GM18511 (cell line): ENCODE data around the gene TMC8.
"Not testable (repeated sequence)": the region's sequence is repeated elsewhere in the genome, so short reads cannot be mapped to it uniquely, and the experiment has no call there.

Source experiments
- ATAC-seq: cut with Tn5 transposase; IDR thresholded peaks from one replicate; pipeline ENCODE4 v1.9.1; 2021; ENCODE audit warnings: mild to moderate bottlenecking, moderate library complexity; ENCODE audit not compliant: unreplicated experiment

TMC8 gene, protein sequence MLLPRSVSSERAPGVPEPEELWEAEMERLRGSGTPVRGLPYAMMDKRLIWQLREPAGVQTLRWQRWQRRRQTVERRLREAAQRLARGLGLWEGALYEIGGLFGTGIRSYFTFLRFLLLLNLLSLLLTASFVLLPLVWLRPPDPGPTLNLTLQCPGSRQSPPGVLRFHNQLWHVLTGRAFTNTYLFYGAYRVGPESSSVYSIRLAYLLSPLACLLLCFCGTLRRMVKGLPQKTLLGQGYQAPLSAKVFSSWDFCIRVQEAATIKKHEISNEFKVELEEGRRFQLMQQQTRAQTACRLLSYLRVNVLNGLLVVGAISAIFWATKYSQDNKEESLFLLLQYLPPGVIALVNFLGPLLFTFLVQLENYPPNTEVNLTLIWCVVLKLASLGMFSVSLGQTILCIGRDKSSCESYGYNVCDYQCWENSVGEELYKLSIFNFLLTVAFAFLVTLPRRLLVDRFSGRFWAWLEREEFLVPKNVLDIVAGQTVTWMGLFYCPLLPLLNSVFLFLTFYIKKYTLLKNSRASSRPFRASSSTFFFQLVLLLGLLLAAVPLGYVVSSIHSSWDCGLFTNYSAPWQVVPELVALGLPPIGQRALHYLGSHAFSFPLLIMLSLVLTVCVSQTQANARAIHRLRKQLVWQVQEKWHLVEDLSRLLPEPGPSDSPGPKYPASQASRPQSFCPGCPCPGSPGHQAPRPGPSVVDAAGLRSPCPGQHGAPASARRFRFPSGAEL

DNA sequence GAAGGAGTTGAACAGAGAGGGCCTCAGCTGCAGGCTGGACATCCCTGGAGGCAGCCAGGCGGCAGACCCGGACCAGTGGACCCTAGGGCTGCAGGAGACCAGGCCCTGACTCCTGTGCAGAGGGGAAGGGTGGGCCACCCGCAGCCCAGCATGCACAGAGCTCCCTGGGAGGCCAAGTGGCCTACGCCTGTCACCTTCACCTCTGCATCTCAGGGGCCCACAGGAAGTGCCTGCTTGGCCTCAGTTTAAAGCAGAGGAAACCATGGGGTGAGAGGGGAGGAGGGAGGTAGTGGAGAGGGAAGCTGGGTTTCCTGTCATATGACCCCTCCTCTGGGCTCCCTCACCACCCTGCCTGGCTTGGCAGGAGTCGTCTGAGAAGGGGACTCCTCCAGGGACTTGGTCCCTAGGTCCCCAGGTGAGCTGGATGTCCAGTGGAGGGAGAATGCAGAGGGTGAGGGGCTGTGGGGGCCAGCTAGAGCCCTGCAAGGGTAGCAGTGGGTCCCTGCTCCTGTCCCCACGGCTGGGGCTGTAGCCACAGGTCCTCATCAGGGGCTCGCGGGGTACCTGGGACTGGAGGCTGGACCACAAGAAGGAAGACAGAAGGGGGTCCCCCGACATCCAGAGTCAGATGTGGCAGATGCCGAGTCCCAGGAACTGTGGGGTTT is at the start of gene TMC8:
TMC8 (plus strand) TSS at position 335 of the 665 bp plus-strand sequence. CDS start 818 bp downstream, outside the sequence.
- ATAC-seq, result peak; percentile 35

DNA sequence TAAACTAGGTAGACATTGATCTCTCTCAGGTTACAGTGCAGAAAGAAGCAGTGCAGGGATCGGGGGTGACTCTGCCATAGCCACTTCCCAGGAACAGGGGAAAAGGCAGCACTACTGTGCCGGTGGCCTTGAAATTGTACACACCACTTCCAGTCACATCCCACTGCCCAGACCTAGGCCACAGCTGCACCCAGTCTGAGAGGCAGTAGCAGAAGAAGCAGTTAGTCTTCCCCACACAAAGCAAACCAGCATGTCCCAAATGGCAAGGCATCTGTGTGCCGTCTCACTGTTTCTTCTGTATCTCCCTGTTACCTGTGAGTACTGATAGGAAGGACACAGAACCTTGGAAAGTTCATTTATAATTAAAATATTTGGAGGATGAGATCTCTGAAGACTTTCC is 49.0 kb upstream of the TMC8 start:
- no peak for ATAC-seq

DNA sequence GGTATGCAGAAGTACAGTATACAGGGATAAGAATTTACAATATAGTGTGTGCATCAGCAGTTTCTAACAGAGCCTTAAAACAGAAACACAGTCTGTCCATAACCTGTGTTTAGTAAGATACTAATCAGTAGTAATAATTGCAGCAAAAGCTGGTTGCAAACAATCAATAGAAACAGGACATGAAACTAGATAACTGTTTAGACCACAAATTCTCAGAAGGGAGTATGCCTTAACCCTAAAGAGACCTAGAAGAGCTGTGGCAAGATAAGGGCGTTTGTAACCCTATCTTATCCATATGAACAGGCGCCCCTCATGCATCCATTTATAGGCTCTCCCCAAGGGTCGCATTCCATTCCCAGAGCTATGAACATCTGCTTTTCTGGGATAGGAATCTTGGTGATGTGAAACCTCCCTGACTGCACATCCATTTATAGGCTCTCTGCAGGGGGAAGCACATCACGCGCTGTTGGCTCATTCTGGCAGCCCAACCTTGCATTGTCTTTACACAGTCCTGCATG is 48.2 kb upstream of the TMC8 start:
- ATAC-seq, result not testable (repeated sequence)

DNA sequence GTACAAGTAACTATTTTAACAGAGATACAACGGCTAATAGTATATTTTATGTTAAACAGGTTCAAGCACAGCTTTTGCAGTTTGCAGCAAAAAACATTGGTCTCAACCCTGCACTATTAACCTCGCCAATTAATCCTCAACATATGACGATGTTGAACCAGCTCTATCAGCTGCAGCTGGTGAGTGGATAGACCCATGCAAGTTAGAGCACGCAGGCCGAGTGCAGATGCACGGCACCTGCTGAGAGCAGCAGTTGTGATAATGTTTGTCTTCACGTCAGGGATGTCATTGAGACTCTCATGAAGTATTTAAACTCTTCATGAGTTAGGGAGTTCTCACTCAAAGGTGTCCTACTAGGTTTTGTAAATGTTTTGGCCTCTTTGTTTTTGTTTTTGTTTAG is 47.6 kb upstream of the TMC8 start:
- no peak for ATAC-seq

DNA sequence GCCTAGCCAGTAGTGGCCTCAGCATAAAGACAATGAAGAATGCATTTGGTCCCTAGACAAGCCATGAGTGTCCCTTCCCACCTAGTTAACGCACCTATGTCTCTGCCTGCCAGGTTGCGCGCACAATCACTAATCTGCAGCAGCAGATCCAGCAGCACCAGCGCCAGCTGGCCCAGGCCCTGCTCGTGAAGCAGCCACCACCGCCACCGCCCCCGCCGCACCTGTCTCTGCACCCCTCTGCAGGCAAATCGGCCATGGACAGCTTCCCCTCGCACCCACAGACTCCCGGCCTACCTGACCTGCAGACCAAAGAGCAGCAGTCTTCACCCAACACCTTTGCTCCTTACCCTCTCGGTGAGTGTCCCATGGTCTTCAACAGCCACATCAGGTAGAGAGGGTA is 43.8 kb upstream of the TMC8 start:
- ATAC-seq, result no peak

DNA sequence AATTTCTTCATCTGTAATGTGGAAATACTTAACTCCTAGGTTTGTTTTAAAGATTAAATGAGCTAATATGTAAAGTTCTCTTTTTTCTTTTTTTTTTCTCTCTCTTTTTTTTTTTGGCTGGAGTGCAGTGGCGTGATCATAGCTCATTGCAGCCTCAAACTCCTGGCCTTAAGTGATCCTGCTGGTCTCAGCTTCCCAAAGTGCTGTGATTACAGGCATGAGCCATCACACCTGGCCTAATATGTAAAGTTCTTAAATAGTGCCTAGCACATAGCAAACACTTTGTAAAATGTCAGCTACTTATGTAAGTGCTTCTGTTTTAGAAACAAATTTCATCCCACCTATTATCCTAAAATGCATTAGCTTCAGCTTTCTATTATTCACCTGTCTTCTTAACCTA is 42.0 kb upstream of the TMC8 start:
- no peak for ATAC-seq

DNA sequence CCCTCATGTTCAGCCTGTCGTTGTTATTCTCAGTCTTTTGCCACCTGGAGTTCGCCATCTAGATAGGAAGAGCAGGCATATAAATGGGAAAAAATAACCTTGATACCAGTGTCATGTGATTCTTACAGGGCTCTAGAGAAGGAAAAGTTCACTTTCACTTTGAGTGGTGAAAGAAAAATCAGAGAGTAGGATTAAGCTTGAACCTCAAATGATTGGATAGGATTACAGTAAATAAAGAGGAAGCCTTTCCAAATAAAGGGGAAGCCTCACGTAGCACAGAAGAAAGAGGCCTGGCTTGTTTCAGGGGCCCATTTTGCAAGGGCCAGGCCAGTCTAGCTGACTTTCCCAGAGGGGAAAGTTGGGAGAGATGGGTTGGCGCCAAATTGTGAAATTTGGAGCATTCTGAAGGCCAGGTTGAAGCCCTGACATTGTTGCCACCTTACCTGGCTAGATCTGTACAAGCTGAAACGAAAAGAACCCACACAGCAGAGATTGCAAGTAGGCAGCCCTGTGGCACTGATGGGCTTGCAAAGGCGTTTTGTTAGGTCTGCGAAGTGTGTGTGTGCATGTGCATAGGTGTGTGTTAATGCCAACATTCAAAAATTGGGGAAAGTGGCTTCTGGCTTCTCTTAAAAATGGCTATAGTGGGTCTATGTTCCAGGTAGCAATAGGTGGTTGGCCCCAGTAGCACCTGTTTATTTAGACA is 40.8 kb upstream of the TMC8 start:
- ATAC-seq, result no peak

DNA sequence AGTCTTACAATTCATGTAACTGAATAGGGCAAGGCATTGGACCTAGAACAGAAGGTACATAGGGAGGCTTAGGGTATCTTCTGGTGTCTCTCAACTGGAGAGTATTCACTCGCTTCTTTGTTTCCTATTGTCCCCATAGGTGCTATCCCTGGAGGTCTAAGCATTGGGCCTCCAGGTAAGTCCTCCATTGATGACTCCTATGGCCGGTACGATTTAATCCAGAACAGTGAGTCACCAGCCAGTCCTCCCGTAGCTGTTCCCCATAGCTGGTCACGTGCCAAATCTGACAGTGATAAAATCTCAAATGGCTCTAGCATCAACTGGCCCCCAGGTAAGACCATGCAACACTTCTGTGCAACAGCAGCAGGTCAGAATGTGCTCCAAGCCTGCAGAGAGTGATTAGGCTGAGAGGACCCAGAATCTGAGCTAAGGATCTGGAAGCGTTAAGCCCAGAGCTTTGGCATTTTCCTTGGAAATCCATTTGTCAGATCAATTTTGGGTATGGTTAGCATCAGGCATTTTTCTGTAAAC is 37.7 kb upstream of the TMC8 start:
- no peak for ATAC-seq

DNA sequence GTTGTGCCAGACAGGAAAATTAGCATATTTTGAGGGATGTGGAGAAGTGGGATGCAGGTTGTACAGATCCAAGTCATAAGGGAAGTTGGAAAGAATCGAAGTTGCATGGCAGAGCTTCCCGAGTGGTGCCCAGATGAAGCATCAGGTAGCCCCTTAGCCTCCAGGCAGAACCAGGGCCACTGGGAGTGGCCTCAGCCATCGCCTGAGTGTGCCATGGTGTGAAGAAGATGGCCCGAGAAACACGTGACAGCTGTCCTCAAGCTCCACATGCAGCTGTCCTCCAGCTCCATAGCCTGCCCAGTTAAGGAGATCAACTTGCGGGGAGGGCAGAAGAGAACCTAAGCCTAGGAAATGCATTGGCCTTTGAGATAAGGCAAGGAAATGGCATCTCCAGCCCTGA is 35.5 kb upstream of the TMC8 start:
- ATAC-seq, result no peak

DNA sequence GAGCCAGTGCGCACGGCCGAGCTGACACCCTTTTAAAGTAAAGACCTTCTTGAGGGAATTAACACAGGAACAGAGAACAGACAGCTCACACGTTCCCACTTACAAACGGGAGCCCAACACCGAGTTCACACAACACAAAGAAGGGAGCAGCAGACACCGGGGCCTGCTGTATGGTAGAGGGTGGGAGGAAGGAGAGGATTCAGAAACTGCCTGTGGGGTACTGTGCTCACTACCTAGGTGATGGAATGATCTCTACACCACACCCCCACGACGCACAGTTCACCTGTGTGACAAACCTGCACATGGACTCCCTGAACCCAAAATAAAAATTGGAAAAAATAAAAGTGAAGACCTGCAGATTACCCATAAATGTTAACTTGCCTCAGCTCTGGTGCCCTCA is 34.5 kb upstream of the TMC8 start:
- no peak for ATAC-seq

DNA sequence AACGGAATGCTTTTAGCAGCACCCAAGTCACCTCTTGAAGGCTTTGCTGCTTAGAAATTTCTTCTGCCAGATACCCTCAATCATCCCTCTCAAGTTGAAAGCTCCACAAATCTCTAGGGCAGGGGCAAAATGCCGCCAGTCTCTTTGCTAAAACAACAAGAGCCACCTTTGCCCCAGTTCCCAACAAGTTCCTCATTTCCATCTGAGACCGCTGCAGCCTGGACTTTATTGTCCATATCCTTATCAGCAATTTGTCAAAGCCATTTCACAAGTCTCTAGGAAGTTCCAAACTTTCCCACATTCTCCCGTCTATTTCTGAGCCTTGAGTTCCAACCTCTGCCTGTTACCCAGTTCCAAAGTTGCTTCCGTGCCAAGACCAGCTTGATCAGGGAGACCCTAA is 29.5 kb upstream of the TMC8 start:
- no peak for ATAC-seq

DNA sequence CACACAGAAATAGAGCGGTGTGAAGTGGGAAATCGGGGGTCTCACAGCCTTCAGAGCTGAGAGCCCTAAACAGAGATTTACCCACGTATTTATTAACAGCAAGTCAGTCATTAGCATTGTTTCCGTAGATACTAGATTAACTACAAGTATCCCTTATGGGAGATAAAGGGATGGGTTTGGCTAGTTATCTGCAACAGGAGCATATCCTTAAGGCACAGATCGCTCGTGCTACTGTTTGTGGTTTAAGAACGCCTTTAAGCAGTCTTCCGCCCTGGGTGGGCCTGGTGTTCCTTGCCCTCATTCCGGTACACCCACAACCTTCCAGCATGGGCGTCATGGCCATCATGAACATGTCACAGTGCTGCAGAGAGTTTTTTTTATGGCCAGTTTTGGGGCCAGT is 29.0 kb upstream of the TMC8 start:
- ATAC-seq, result no peak

DNA sequence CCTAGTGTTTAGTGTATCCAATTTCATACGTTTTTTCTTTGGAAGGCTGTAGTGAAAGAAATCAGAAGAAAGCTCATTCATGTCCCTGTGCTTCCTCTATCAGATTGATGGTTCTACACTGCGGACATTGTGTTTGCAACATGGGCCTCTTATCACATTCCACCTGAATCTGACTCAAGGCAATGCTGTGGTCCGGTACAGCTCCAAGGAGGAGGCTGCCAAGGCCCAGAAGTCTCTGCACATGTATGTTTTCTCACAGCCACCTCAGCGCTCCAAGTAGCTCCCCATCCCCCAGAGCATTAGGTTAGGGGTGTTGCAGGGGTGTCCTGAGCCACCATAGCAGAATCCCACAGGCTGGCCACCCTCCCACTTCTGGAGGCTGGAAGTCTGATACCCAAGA is 27.3 kb upstream of the TMC8 start:
- no peak for ATAC-seq

DNA sequence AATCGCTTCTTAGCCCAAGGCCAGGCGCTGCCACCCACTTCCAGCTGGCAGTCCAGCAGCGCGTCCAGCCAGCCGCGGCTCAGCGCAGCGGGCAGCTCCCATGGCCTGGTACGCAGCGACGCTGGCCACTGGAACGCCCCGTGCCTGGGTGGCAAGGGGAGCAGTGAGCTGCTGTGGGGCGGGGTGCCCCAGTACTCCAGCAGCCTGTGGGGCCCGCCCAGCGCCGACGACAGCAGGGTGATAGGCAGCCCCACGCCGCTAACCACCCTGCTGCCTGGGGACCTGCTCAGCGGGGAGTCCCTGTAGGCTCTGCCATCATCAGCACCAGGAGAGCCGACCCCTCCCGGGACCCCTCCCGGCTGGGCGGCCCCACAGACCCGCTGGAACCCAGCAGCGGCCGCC is 26.0 kb upstream of the TMC8 start:
- ATAC-seq, result no peak

DNA sequence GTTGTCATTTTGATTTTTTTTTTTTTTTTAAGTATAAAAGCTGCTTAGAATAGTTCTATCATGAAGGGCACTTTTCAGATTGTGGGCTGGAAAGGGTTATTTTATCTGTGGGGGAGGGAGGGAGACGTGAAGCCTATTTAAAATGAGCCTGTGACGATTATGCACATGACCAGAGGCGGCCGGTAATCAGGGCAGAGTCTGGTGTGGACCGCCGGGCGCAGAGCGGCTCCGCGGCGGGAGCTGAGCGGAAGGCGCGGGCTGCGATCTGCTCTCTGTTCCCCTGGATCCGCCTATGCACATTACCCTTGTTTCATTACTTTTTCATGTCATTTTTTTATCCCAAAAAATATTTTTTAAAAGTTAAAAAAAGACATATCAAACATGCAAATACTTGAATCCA is 25.5 kb upstream of the TMC8 start:
- ATAC-seq, result no peak

DNA sequence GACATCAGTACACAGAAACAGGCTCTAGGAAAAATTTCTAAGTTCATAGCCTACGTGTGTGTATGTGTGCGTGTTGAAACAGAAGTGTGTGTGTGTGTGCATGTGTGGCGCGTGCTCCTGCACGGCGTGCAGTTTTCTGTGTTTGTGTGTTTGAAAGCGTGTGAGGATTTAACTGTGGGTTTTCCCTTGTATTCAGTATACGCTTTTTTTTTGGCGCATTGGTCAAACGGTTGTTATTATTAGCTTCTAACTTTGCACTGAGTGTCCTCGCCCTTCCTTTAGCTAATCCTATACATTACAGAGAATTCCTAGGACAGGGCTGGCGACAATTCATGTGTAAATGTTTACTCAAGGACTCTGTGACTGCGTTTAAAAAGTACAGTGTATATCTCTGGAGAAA is 25.0 kb upstream of the TMC8 start:
- ATAC-seq, result no peak

DNA sequence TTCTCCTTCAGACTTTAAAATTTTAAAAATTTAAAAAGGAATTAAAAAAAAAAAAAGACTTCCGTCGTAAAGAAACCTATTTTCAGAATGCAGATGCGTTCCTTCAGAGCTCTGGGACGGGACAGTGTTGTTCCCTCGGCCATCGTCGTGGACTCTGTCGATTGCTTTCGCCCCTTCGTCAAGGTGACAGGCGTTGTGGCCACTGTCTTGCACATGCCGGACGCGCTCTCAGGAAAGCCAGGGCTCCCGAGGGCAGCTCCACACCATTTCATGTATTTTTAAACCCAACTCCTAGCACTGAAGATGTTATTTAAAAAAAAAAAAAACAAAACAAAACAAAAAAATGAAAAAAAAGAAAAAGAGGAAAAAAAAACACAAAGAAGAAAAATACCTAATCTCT is 24.4 kb upstream of the TMC8 start:
- ATAC-seq, result no peak

DNA sequence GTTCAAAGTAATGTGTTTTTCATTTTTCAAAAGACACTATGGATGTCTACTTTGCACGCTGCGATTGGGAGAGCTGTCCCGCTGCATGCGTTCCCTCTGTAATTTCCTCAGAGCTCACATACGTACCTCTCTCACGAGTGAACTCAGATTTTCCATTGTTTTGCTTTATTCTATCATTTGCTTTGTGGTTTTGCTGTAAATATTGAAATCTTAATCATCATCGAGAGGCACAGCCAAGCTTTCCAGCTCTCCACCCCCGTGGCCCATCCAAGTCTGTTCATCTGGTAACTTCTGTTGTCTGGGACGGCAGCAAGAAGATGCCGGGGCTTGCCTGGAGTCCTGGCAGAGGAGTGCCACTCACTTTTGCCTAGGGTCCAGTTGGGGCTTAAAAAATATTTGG is 23.1 kb upstream of the TMC8 start:
- ATAC-seq, result no peak

DNA sequence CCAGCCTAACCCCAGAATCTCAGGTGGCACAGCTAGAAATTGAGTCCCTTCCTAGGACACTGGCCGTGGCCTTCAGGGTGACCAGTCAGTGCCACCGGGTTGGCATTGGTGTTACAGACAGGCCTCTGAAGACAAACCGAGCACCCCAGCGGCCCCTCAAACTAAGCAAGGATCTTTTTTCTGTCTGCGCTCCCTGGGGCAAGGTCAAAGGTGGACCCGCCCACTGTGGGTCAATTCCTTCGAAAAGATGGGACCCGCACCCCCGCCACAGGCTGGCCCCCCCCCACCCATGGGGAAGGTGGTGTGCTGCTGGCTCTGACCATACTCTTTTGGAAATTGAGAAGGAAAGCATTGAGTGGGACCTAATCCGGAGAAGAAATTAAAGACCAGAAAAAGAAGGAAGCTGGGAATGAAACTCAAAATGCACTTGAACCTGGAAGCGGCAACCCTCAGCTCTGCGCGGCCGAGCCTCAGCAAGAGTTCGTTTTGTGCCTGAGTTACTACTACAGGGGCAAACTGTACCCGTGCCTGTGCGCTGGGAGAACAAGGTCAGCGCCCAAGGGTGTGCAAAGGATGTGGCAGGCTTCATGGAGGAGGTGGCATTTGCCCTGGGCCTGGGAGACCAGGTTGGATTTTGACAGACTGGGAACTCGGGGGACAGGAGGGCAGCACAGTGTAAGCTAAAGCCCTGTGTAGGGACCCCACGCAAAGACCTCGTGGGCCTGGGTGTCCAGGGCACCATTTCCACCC is 22.4 kb upstream of the TMC8 start:
- ATAC-seq, result no peak
